Left ventricle myocardium superior (tissue), 1 donor: Measurements from ENCODE around the gene RHOH. TPM values are rescaled to one million over a fixed set of nuclear protein-coding genes. Genes with fewer than 3 reads are reported as not detected.

Experiments used
- ATAC-seq: fragments of 200-7000 bp; cut with Tn5 transposase; one replicate; pipeline ENCODE4 v1.9.1; 2020; ENCODE audit warnings: mild to moderate bottlenecking, moderate library complexity
- DNase-seq: peaks from one replicate; pipeline ENCODE4 v3.0.0-alpha.2; 2020
- intact Hi-C: fragments of 100-400 bp; cut with micrococcal nuclease; formaldehyde crosslinking; loops from one replicate; pipeline ENCODE4 v1.11.0; 2022
- total RNA-seq: library from RNA; stranded (reverse); fragmentation: NEBNext Ultra II Directional; extraction: Animal tissue kit (Norgen Biotek cat#: 25700); gene quantifications from one replicate; pipeline ENCODE4 v1.2.1, GENCODE V29; 2021
- donor health status: DM: no; HTN: yes; CAD: no; lungs with severe emphysema.

Gene RHOH
- total RNA-seq, 1 donor from 2014 or later, result 0.67 TPM

DNA sequence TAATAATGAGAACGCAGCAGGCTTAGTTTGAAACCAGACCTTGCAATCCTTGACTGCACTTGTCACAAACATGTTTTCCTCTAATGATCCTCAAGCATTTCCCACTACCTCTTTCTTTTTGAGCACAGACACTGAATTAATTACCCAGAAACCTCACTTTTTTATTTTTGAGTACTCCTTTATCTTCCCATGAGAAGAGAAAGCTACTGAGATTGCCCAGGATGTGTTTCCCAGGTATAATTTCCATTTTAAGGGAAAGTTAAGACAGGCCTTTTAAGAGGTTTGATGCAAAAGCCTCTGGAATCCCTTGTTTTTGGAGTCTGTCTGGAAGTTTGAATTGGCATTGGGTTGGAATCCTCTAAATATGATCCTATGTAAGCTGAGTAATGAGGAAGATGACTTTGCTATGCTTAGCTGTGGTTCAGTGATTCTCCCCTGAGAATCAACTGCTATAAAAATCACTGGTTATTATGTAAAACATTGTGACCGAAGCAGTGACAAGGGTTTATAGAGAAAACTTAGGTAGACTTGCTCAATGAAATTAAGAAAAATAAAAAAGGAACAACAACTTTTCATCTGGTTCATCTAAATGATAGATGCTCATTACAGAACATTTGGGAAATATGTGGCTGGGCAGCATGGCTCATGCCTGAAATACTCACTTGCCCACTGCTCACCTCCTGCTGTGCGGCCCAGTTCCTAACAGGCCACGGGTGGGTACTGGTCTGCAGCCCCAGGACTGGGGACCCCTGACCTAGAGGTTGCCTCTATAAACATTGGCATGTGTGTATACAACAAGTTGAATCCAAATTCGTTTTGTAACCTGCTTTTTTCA lies 10.8 kb upstream of the RHOH start:
- ATAC-seq (no peak), DNase-seq (no peak)
- intact Hi-C loops, result no loop called here

GRCh38 chr4:40186665-40187014 lies 10.2 kb upstream of the RHOH start:
- ATAC-seq (no peak), DNase-seq (no peak)
- intact Hi-C loops, result no loop called here

GRCh38 chr4:40187386-40187906 lies 9.4 kb upstream of the RHOH start:
- intact Hi-C loops, result no loop called here
- DNase-seq (no peak), ATAC-seq (no peak)

- DNase-seq (no peak), ATAC-seq (no peak)
- intact Hi-C loops, result no loop called here
Observed at GRCh38 chr4:40190019-40190418, 6.8 kb upstream of the RHOH start.

DNA sequence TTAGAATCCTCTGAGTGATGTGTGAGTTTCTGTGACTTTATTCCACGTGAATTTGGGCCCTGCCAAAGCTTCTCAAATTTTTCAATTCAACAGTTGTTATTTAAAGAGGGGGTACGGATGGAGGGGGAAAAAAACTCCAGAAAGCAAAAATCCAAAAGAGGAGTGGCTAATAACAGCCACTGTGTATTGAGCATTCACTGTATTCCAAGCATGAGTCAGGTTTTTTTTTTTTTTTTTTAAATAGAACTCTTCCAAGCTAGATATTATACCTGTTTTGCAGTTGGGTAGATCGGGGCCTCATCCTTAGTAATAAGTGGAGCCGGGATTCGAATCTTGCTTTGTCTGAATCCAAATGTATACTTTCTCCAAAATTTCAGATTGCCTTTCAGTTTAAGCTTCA lies 6.4 kb upstream of the RHOH start:
- intact Hi-C loops, result no loop called here
- ATAC-seq (no peak), DNase-seq (no peak)

DNA sequence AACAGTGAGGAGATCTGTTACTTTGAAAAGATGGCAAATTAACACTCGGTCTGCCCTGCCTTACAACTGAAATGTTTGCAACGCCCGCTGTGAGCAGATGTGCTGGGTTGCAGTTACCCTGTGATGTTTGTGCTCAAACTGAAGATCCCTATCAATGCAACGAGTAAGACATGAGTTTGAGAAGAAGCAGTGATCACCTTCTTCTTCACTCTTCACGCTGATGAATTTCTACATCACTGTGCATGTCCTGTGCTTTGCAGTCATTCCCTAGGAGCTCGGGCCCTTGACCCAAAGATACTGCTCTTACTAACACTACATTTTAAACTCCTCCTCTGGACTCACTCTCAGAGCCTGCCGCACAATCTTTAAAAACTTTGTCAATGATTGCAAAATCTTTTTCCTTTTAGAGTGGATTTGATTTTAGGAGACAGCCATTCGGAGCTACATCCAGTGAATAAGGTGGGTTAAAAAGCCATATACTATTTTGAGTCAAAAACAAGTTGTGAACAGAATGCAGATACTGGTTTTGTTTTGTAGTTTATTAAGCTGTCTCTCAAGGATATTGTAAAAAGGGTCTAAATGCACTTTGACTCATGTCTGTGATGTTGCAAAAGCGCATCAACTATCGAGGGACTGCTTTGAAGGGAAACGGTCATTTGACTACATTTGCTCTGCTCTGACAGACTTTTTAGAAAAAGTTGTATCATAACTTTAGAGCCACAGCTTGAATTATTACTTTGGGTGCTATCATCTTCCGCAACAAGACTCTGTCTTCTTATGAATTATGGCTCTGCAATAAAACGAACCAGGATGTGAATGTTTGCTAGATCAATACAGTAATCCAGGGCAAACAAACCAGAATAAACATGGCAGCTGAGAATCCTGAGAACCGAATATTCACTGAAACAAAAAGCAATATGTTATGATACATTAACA lies 5.7 kb upstream of the RHOH start:
- intact Hi-C loops, result no loop called here
- ATAC-seq, result no peak
- no peak for DNase-seq

- ATAC-seq (no peak), DNase-seq (no peak)
- intact Hi-C loops, result no loop called here
Observed at GRCh38 chr4:40192114-40193015, 4.5 kb upstream of the RHOH start.

DNA sequence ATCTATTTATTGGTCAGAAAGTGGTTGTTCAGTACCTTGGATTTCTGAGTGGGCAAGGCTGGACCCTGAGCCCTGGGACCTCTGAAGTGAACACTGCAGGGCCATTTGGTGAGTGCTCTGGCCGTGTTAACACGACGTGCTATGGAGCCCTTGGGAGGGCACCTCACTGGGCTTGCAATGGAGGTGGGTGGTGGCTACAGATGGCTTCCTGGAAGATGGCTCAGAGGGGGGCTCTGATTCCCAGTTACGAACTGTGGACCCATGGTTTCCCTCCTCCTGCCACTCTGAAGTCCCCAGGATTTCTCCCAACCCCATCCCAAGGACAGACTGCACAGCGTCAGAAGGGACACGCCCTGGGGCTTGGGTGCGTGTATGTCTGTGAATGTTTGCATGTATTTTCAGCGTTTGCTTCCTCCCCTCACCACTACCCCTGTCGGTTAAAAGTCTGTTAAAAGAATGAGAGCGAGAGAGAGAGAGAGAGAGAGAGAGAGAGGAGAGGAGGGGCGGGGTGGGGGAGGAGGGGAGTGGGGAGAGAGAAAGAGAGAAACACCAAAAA lies 3.7 kb upstream of the RHOH start:
- ATAC-seq, result no peak
- DNase-seq, result no peak
- intact Hi-C loops, result no loop called here

DNA sequence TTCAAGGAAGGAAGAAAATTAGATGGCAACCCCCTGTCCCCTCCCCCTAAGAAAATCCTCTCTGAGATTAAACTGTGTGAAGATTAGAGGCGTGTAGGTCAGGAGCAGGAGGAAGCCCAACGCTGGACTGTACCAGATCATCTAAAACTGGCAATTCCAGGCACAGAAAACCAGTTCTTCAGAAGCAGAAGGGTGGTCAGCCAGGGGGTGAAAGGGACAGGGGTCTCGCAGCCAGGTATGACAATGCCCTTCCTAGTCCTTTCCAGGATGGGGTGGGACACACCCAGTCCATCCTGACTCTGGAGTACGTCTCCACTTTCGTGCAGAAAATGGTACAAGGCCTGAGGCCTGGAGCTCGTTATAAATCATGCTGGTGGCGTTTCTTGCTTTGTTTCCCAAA lies 3.3 kb upstream of the RHOH start:
- intact Hi-C loops, result no loop called here
- ATAC-seq, result no peak
- DNase-seq, result no peak

- ATAC-seq (no peak), DNase-seq (no peak)
- intact Hi-C loops, result no loop called here
Observed at GRCh38 chr4:40194602-40195161, 2.1 kb upstream of the RHOH start.

- DNase-seq, result no peak
- intact Hi-C loops, result no loop called here
- no peak for ATAC-seq
Observed at GRCh38 chr4:40195182-40196177, 1.4 kb upstream of the RHOH start.

DNA sequence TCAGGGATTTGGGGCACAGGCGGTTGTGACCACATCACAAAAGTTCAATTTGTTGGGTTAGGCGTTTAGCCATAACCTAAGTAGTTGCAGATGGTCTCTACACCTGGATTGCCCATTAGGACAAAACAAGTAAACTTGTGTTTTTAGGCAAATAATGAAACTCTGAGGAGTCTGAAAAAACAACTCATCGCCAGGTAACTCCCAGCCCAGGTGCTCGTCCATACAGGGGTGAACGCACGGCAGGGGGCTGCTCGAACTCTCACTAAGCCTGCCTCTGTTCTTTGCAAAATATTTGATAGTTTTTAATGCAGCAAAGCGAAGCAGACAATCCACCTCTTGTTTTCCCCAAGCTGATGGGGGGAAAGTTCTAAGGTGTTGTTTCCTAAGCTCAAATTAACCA lies 559 bp upstream of the RHOH start:
- intact Hi-C loops, result no loop called here

GRCh38 chr4:40197879-40198689 lies 1.3 kb downstream of the RHOH start:
- DNase-seq (no peak), ATAC-seq (no peak)
- intact Hi-C loops, result no loop called here

More for the DNA sequence above, 559 bp upstream of the RHOH start:
- DNase-seq (no peak), ATAC-seq (no peak)

GRCh38 chr4:40199179-40199670 lies 2.4 kb downstream of the RHOH start:
- DNase-seq (no peak), ATAC-seq (no peak)
- intact Hi-C loops, result no loop called here

GRCh38 chr4:40199999-40200874 lies 3.4 kb downstream of the RHOH start:
- ATAC-seq (no peak), DNase-seq (no peak)
- intact Hi-C loops, result no loop called here
